Amniotic stem cell (primary cell): ENCODE measurements around the gene DNLZ.

ENCODE experiments used
- DNase-seq: peaks from one replicate; lab custom pipeline; 2025; lab: John Stamatoyannopoulos, UW

Gene DNLZ

GRCh38 chr9:136395345-136396218 is 32.0 kb upstream of the DNLZ start:
- no peak for DNase-seq

GRCh38 chr9:136395020-136395340 is 31.4 kb upstream of the DNLZ start:
- no peak for DNase-seq

DNA sequence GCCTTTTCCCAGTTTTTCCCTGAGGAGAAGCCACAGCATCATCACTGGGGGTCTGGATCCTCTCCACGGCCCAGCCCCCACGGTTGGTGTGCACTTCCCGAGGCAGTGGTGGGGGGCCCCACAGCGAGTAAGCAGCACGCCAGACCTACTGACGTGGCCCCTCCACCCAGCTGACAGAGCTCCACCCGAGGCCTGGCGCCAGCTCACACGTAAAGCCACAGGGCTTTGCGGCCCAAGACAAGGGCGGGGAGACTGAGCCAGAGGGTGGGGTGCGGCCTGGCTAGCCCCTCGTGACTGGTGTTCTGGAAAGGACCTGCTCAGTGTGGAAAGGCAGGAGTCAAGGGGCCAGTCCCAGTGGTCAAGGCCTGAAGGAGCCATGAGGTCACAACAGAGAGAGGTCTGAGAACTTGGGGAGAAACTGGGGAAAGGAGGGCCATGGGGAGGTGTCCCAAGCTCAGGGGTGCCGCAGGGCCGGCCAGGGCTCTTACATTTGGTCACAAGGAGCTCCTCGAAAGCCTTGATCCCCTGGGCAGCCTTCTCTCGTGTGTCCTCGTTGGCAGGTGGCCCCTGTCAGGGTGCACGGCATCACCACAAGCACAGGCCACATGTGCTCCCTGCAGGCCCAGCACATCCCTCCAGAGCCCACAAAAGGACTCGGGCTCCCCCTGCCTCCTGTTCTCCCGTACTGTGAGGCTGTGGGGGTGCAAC is 30.9 kb upstream of the DNLZ start:
- DNase-seq: no peak

DNA sequence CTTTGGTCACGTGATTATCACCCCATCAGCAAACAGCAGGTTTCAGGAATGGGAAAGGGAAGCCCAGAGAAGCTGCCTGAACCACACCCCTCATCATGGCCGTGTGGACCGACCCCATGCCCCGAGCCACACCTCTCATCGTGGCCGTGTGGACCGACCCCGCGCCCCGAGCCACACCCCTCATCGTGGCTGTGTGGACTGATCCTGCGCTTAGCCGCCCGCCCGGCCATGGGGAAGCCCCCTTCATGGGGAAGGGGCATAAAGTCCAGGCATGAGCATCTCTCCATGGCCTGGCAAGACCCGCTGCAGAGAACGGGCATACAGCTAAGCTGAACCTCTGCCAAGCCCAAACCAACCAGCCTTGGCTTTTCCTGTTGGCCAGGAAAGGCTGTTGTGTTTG is 30.0 kb upstream of the DNLZ start:
- DNase-seq: no peak

GRCh38 chr9:136392538-136393449 is 29.2 kb upstream of the DNLZ start:
- DNase-seq: no peak

DNA sequence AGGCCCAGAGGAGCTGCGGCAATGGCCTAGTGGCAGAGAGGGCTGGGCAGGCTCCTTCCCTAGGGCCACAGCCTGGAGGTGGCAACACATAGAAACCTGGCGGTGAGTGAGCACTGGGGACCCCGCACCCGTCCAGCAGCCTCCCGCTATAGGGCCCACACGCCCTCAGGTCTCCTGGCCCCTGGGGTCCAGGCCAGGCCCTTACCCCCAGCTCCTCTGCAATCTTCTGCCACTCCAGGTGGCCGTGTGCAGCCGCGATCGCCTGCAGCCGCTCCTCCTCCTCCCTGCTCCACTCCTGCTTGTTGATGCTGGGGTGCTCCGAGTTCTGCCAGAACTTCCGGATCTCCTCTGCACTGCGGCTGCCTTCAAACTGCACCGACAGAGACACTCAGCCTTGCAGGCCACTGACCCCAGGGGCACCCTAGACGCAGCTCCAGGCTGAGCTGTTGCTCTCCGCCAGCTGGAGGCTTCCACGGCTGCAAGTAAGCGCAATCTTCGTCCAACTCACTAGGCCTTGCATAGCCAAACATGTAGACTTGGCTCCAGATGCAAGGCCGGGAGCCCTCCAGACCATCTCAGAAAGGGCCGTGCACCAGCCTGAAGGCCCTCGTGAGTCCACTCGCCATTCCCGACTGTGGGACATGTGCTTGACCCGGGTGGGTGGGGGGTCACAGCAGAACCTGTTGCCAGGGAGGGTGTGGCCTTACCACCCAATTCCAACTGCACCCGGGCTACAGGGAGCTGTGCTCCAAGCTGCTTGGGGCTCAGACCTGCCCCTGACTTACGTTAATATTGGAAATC is 28.4 kb upstream of the DNLZ start:
- no peak for DNase-seq

DNA sequence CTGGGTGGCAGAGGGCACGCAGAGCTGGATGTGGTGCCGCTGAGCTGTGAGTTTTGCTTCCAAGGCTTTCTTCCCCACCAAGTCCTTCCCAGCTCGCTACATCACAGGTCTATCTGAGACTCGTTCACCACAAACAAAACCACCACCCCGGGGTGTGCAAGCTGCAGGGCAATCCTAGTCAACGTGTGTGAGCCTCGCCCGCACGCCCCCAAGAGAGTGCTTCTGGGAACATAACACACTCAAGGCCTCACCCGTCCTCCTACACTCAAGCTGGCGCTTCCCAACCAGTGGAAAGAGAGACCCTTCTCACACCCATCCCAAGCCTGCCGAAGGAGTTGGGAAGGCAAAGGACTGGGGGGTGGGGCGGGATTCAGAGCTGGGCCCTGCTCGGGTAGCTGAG is 25.9 kb upstream of the DNLZ start:
- DNase-seq: no peak

GRCh38 chr9:136387217-136387616 is 23.7 kb upstream of the DNLZ start:
- no peak for DNase-seq

DNA sequence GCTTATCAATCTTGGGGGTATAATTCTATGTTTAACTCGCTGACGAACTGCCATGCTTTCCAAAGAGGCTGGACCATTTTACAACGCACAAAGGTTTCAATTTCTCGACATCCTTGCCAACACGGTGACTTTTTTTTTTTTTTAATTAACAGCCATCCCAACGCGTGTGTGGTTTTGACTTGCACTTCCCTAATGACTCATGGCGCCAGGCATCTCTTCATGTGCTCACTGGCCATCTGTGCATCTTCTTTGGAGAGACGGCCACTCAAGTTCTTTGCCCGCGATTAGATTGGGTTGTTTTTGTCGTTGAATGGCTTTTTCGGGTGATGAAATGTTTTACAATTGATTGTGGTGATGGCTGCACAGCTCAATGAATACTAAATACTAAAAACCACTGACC is 22.5 kb upstream of the DNLZ start:
- DNase-seq: no peak

- no peak for DNase-seq
Observed at GRCh38 chr9:136385015-136385414, 21.5 kb upstream of the DNLZ start.

GRCh38 chr9:136383436-136383835 is 19.9 kb upstream of the DNLZ start:
- DNase-seq: no peak

DNA sequence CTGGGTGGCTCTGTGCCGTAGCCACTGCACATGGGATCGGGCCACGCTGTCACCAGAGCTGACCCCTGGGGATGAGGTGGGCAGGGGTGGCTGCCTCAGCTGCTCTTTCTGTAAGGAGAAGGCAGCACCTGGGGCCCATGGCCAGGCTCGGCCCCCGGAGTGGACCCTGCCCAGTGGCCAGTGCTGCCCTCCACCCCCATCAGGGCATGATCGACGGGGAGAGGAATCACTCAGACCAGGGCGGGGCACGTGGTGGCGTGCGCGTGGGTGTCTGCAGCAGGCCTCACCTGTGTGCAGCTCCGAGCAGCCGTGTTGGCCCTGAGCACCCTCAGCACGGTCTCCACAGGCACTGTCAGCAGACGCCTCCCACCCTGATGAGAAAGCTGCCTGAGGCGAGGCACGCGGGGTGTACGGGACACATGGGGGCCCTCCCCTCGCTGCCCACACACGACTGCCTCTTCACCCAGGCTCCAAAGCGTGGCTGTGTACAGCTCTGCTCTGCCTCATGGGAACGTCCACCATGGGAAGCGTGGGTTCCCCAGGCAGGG is 18.5 kb upstream of the DNLZ start:
- DNase-seq: no peak

- DNase-seq: no peak
Observed at GRCh38 chr9:136381311-136381710, 17.8 kb upstream of the DNLZ start.

DNA sequence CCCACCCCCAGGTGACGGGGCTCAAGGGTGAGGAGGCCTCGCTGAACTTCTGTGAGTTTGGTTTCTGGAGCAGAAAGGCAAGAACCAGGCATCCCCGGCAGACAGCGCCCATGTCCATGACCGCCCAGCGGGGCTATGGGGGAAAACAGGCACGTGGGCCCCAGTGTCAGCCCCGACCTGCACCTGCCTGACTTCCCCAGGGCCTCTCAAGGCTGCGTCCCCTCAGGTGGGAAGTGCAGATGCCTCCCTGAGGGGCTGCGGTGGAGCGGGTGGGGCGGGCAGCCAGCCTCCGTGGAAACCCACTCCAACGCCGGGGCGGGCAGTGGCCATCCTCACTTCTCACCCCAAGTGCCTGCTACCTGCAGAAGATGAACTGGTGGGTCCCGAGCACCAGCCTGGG is 16.8 kb upstream of the DNLZ start:
- DNase-seq: no peak

- DNase-seq: no peak
Observed at GRCh38 chr9:136379891-136380290, 16.3 kb upstream of the DNLZ start.

GRCh38 chr9:136379401-136379800 is 15.9 kb upstream of the DNLZ start:
- DNase-seq: no peak

DNA sequence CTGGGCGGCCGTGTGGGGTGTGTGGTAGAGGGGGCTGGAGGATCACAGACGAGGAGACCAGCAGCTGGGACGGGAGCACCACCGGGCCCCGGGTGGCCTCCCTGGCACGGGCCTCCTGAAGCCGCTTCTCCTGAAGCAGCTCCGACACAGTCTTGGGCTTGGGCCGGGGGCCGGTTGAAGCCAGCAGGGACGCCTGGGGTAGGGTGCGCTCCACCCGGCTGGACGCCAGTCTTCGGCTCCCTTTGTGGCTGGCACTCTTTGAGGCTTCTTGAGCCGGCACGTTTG is 15.4 kb upstream of the DNLZ start:
- no peak for DNase-seq

- DNase-seq: no peak
Observed at GRCh38 chr9:136378170-136379002, 14.8 kb upstream of the DNLZ start.

DNA sequence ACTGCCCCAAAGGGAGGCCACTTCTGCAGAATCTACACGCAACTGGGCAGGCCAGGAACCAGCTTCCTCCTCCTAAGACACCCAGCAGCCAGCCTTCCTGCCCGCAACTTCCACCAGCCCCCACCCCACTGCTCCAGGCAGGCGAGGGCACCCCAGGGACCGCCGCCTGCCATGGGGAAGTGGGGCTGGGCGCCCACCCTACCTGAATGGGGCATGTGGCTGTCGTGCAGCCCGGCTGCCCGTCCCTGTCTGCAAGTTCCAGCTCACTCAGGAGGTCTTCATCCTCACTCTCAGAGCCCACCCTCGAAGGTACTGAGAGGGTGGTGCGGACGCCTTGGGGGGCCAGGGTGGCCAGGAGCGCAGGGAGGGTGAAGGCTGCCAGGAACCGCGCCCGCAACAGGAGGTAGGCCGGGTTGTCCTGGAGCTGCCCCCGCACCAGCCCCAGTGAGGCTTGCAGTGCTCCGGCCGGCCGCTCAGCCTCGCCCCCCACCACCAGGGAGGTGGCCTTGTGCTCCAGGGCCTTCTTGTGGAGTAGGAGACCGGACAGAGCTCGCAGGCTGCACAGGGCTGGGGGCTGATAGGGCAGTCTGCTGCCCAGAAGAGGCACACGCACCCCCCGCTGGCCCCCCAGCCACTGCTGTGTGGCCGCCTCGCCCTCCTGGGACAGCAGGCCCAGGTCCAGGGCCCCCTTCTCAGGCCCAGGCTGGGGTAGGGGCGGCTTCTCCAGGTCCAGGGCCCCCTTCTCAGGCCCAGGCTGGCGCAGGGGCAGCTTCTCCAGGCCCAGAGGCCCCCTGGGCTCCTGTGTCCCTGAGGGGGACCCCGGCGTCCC is 14.0 kb upstream of the DNLZ start:
- no peak for DNase-seq

- DNase-seq: no peak
Observed at GRCh38 chr9:136376457-136376856, 12.9 kb upstream of the DNLZ start.
